ENCODE data around the gene IFT43.
A peak's percentile ranks its signal among the peaks of the same experiment; 100 is the strongest.

IFT43 gene

GRCh38 chr14:76115010-76115422 lies 129.5 kb downstream of the IFT43 start:
- no peak for DNase-seq

GRCh38 chr14:76117789-76118484 lies 132.4 kb downstream of the IFT43 start:
- DNase-seq: no peak

- DNase-seq: no peak
These were observed 133.0 kb downstream of the IFT43 start for GRCh38 chr14:76118594-76118993.

- DNase-seq: no peak
These were observed 135.7 kb downstream of the IFT43 start for GRCh38 chr14:76121089-76121748.

- no peak for DNase-seq
These were observed 138.1 kb downstream of the IFT43 start for GRCh38 chr14:76123426-76124225.

- DNase-seq: no peak
These were observed 139.9 kb downstream of the IFT43 start for GRCh38 chr14:76125511-76125910.

GRCh38 chr14:76126076-76126475 lies 140.5 kb downstream of the IFT43 start:
- DNase-seq: no peak

- no peak for DNase-seq
These were observed 144.5 kb downstream of the IFT43 start for GRCh38 chr14:76129851-76130576.

- no peak for DNase-seq
These were observed 145.8 kb downstream of the IFT43 start for GRCh38 chr14:76131071-76131965.

- DNase-seq: peak; percentile 31
These were observed 147.5 kb downstream of the IFT43 start for GRCh38 chr14:76133103-76133502.

Measured in femur (tissue), 1 donor.